HepG2 (cell line): Measurements from ENCODE around the gene QKI. TPM values are rescaled to one million over a fixed set of nuclear protein-coding genes. Genes with fewer than 3 reads are reported as not detected.
A peak's percentile ranks its signal among the peaks of the same experiment; 100 is the strongest.

Experiments used
- ATF1 ChIP-seq: IDR thresholded peaks from 2 replicates; pipeline ENCODE4 v1.6.1; 2016; ENCODE audit warnings: mild to moderate bottlenecking, control low read depth
- ATF5 ChIP-seq: sonication (generic); formaldehyde crosslinking; IDR thresholded peaks from 2 replicates; pipeline ENCODE4 v1.4.0; 2020; ENCODE audit warnings: mild to moderate bottlenecking, low read depth, missing genetic modification reagents
- CTCF ChIP-seq: sonication (generic); formaldehyde crosslinking; IDR thresholded peaks from 2 replicates; pipeline ENCODE4 v1.5.0; 2020; ENCODE audit warnings: mild to moderate bottlenecking, missing genetic modification reagents, moderate library complexity
- DZIP1 ChIP-seq: sonication (generic); formaldehyde crosslinking; IDR thresholded peaks from 2 replicates; pipeline ENCODE4 v1.5.0; 2020; ENCODE audit warnings: mild to moderate bottlenecking, missing genetic modification reagents
- ELF4 ChIP-seq: sonication (generic); formaldehyde crosslinking; IDR thresholded peaks from 2 replicates; pipeline ENCODE4 v1.5.0; 2020; ENCODE audit warnings: missing genetic modification reagents, mild to moderate bottlenecking, moderate library complexity, borderline replicate concordance
- ERF ChIP-seq: IDR thresholded peaks from 2 replicates; pipeline ENCODE4 v1.6.1; 2018; ENCODE audit warnings: missing biosample characterization, missing genetic modification reagents
- KDM5B ChIP-seq: sonication (generic); formaldehyde crosslinking; IDR thresholded peaks from 2 replicates; pipeline ENCODE4 v1.4.0; 2020; ENCODE audit warnings: missing genetic modification reagents, mild to moderate bottlenecking, borderline replicate concordance
- MAFK ChIP-seq, 2 experiments: IDR thresholded peaks in 1 of 2; conservative IDR thresholded peaks in 1 of 2; 2 replicates each; pipeline ENCODE4 v1.6.1; 2011; ENCODE audit warnings: improper control_type of control experiment in 2 of 2, low read length in 2 of 2
- MEIS1 ChIP-seq: sonication (generic); formaldehyde crosslinking; IDR thresholded peaks from 2 replicates; pipeline ENCODE4 v1.9.0; 2021; ENCODE audit warnings: mild to moderate bottlenecking, missing genetic modification reagents, moderate library complexity, borderline replicate concordance
- POLR2AphosphoS5 ChIP-seq: IDR thresholded peaks from 2 replicates; pipeline ENCODE4 v1.6.1; 2012; ENCODE audit warnings: low read depth, low read length
- SIX1 ChIP-seq: sonication (generic); formaldehyde crosslinking; IDR thresholded peaks from 2 replicates; pipeline ENCODE4 v1.4.0; 2020; ENCODE audit warnings: missing genetic modification reagents, borderline replicate concordance
- SOX13 ChIP-seq, 3 experiments: fragments of 450-650 bp in 1 of 3; sonication (generic) in 1 of 3; formaldehyde crosslinking in 1 of 3; IDR thresholded peaks in 2 of 3; conservative IDR thresholded peaks in 1 of 3; 2 replicates each; pipeline versions ENCODE4 v1.5.0 to v1.6.1; 2016 to 2020; ENCODE audit warnings: antibody characterized with exemption in 1 of 3, mild to moderate bottlenecking in 1 of 3, missing compliant biosample characterization in 1 of 3, missing genetic modification reagents in 1 of 3, moderate library complexity in 1 of 3
- STAT6 ChIP-seq: sonication (generic); formaldehyde crosslinking; IDR thresholded peaks from 2 replicates; pipeline ENCODE4 v1.4.0; 2020; ENCODE audit warnings: missing genetic modification reagents, mild to moderate bottlenecking, borderline replicate concordance
- THYN1 ChIP-seq: sonication (generic); formaldehyde crosslinking; IDR thresholded peaks from 2 replicates; pipeline ENCODE4 v1.8.1; 2023; ENCODE audit warnings: low read depth, mild to moderate bottlenecking, moderate library complexity, missing genetic modification reagents, borderline replicate concordance
- ZBTB3 ChIP-seq: sonication (generic); formaldehyde crosslinking; IDR thresholded peaks from 2 replicates; pipeline ENCODE4 v1.4.0; 2020; ENCODE audit warnings: low read depth, mild to moderate bottlenecking, moderate library complexity, missing genetic modification reagents, borderline replicate concordance
- ZNF12 ChIP-seq: sonication (generic); formaldehyde crosslinking; IDR thresholded peaks from 2 replicates; pipeline ENCODE4 v1.5.0; 2020; ENCODE audit warnings: missing genetic modification reagents
- ZNF362 ChIP-seq: sonication (generic); formaldehyde crosslinking; IDR thresholded peaks from 2 replicates; pipeline ENCODE4 v1.4.0; 2020; ENCODE audit warnings: missing genetic modification reagents, mild to moderate bottlenecking, borderline replicate concordance
- ZSCAN31 ChIP-seq: sonication (generic); formaldehyde crosslinking; IDR thresholded peaks from 2 replicates; pipeline ENCODE4 v1.5.0; 2020; ENCODE audit warnings: low read depth, mild to moderate bottlenecking, missing genetic modification reagents
- polyA plus RNA-seq, 8 experiments: library from polyadenylated mRNA; depleted of rRNA in 3 of 8; stranded (reverse) in 7 of 8; unstranded in 1 of 8; fragments of >200 nt; fragmentation: Illumina TruSeq in 4 of 8; extraction: Trizol in 4 of 8; gene quantifications; 2 replicates each; pipeline versions ENCODE4 v1.2.1 to v1.2.3, GENCODE V29; 2011 to 2016; ENCODE audit warnings: low read depth in 4 of 8, missing spikeins in 1 of 8, mixed read lengths in 1 of 8; ENCODE audit not compliant: insufficient read depth in 1 of 8
- total RNA-seq, 5 experiments: library from RNA; depleted of rRNA; stranded (reverse); fragments of >200 nt; fragmentation: Illumina TruSeq; extraction: Trizol; gene quantifications; 2 replicates each; pipeline ENCODE4 v1.2.3, GENCODE V29; 2016; ENCODE audit warnings: low read depth in 1 of 5

The QKI gene
- total and polyA plus RNA-seq, 2 of the 13 experiments (the other 11 are each of a cell fraction or from before 2014, with no cell fraction given) = 136 to 137 TPM

- TF ChIP-seq ZNF12 (peak; percentile 36; the same call in 1 of the 2 replicates), POLR2AphosphoS5 (0 out of 2 replicates have a peak, but pooled peaks have one; percentile 26), ATF1 (CRISPR knock-in tag) (peak; percentile 47; the same call in 1 of the 2 replicates), DZIP1 (CRISPR knock-in tag) (no peak), THYN1 (CRISPR knock-in tag) (no peak), SOX13 (IDR thresholded peaks at IDR 0.05) (no peak), SOX13 (CRISPR knock-in tag; conservative IDR thresholded peaks at IDR 0.05 in 1 of 2, IDR thresholded peaks at IDR 0.05 in 1 of 2) (peak in 1 of 2 experiments; percentile 78; a peak in 2 of 4 replicates), STAT6 (0 out of 2 replicates have a peak, but pooled peaks have one; percentile 36), KDM5B (CRISPR knock-in tag) (no peak), ZNF362 (CRISPR knock-in tag) (0 out of 2 replicates have a peak, but pooled peaks have one; percentile 12), MAFK (conservative IDR thresholded peaks at IDR 0.05 in 1 of 2, IDR thresholded peaks at IDR 0.05 in 1 of 2; ENCODE audit: low read length in 2 of 2) (no peak), SIX1 (CRISPR knock-in tag) (peak; percentile 73; the same call in 1 of the 2 replicates), CTCF (CRISPR knock-in tag) (0 out of 2 replicates have a peak, but pooled peaks have one; percentile 3), ZSCAN31 (0 out of 2 replicates have a peak, but pooled peaks have one; percentile 53), ERF (peak; percentile 71; the same call in 1 of the 2 replicates), ZBTB3 (CRISPR knock-in tag) (no peak), ELF4 (CRISPR knock-in tag) (0 out of 2 replicates have a peak, but pooled peaks have one; percentile 30), ATF5 (CRISPR knock-in tag) (no peak), MEIS1 (no peak)
Observed at GRCh38 chr6:163408352-163408991, 6.0 kb upstream of the QKI start (continued).
